Endothelial cell of umbilical vein (primary cell): ENCODE results near the gene MEGF11. TPM values are rescaled to one million over a fixed set of nuclear protein-coding genes. Genes with fewer than 3 reads are reported as not detected.

Source experiments
- BruUV-seq: library from RNA; stranded (reverse); fragments of 400-500 nt; replicated peaks from 2 replicates; lab custom pipeline; 2021; lab: Mats Ljungman, UMichigan
- CTCF ChIA-PET: fragments of 300-600, 350-600 bp; sonication (Branson Sonifier 250); formaldehyde crosslinking; loops from one replicate; lab custom pipeline; 2021; ENCODE audit warnings: antibody characterized with exemption, inconsistent platforms; lab: Charles Lee
- POLR2A ChIA-PET: fragments of 300-600, 350-600 bp; sonication (Branson Sonifier 250); formaldehyde crosslinking; loops from one replicate; lab custom pipeline; 2021; ENCODE audit warnings: antibody characterized with exemption, inconsistent platforms; lab: Charles Lee
- DNase-seq: peaks from one replicate; pipeline ENCODE4 v3.0.0-alpha.2; 2011; ENCODE audit warnings: low read depth, low spot score
- FAIRE-seq: peaks from 2 replicates; lab custom pipeline; 2011; peaks lifted over from hg19 to GRCh38; lab: Jason Lieb, UNC
- H2AFZ ChIP-seq: 2 replicates; pipeline ENCODE4 v1.6.0; 2012; ENCODE audit warnings: low read depth, low read length, control low read depth, inconsistent platforms
- H3K27ac ChIP-seq: 2 replicates; pipeline ENCODE4 v1.5.1; 2011; ENCODE audit warnings: low read depth, mild to moderate bottlenecking, control low read depth, low read length, moderate library complexity; ENCODE audit not compliant: insufficient read depth
- H3K27me3 ChIP-seq, 2 experiments: 2 replicates each; pipeline versions ENCODE4 v1.6.0 to v1.6.1; 2011; ENCODE audit warnings: low read length in 2 of 2, mixed read lengths in 1 of 2; ENCODE audit not compliant: control insufficient read depth in 2 of 2, insufficient read depth in 2 of 2
- H3K36me3 ChIP-seq, 2 experiments: 2 replicates in 1 of 2; 3 replicates in 1 of 2; pipeline ENCODE4 v1.5.1; 2011; ENCODE audit warnings: low read length in 2 of 2, mild to moderate bottlenecking in 1 of 2, moderate library complexity in 1 of 2; ENCODE audit not compliant: control insufficient read depth in 2 of 2, insufficient read depth in 2 of 2; ENCODE audit errors: extremely low read depth in 1 of 2
- H3K4me1 ChIP-seq: 3 replicates; pipeline ENCODE4 v1.5.1; 2011; ENCODE audit warnings: mild to moderate bottlenecking, low read length; ENCODE audit not compliant: control insufficient read depth, insufficient read depth; ENCODE audit errors: extremely low read depth
- H3K4me2 ChIP-seq: 2 replicates; pipeline ENCODE4 v1.6.1; 2011; ENCODE audit warnings: low read length, control low read depth, mixed read lengths; ENCODE audit not compliant: insufficient read depth
- H3K4me3 ChIP-seq, 3 experiments: fragments of 200-600 bp in 1 of 3; sonication (generic), shearing (Covaris generic) in 1 of 3; replicated peaks in 1 of 3; 2 replicates each; pipeline ENCODE4 v1.5.1; 2011 to 2016; ENCODE audit warnings: control low read depth in 3 of 3, low read length in 3 of 3, mild to moderate bottlenecking in 2 of 3, inconsistent platforms in 1 of 3, low read depth in 1 of 3, moderate library complexity in 1 of 3; ENCODE audit not compliant: insufficient read depth in 1 of 3
- H3K79me2 ChIP-seq: 2 replicates; pipeline ENCODE4 v1.6.0; 2012; ENCODE audit warnings: low read length, inconsistent platforms; ENCODE audit not compliant: control insufficient read depth, insufficient read depth
- H3K9ac ChIP-seq: replicated peaks from 2 replicates; pipeline ENCODE3; 2011; ENCODE audit warnings: low read length, control low read depth; ENCODE audit not compliant: insufficient read depth; ENCODE audit errors: extremely low read depth
- H3K9me1 ChIP-seq: replicated peaks from 3 replicates; pipeline ENCODE4 v1.6.0; 2011; ENCODE audit warnings: mild to moderate bottlenecking, low read length; ENCODE audit not compliant: control insufficient read depth, insufficient read depth; ENCODE audit errors: extremely low read depth
- H3K9me3 ChIP-seq: replicated peaks from 2 replicates; pipeline ENCODE4 v1.5.1; 2012; ENCODE audit warnings: low read length, inconsistent platforms; ENCODE audit not compliant: control insufficient read depth, insufficient read depth
- H4K20me1 ChIP-seq: replicated peaks from 2 replicates; pipeline ENCODE3; 2011; ENCODE audit warnings: mild to moderate bottlenecking, low read length; ENCODE audit not compliant: control insufficient read depth, insufficient read depth; ENCODE audit errors: extremely low read depth
- CTCF ChIP-seq, 2 donors: IDR thresholded peaks; 1 replicate in 1 of 2; 2 replicates in 1 of 2; pipeline ENCODE4 v1.5.1; 2011; ENCODE audit warnings: low read length in 2 of 2, mild to moderate bottlenecking in 2 of 2, moderate library complexity in 2 of 2, control low read depth in 1 of 2, inconsistent platforms in 1 of 2, low read depth in 1 of 2; ENCODE audit not compliant: insufficient read depth in 1 of 2; ENCODE audit errors: extremely low read depth in 1 of 2
- EZH2 ChIP-seq: IDR thresholded peaks from 2 replicates; pipeline ENCODE4 v1.6.1; 2012; ENCODE audit warnings: borderline replicate concordance, low read depth, mild to moderate bottlenecking, moderate library complexity, low read length, inconsistent platforms; ENCODE audit not compliant: severe bottlenecking
- FOS ChIP-seq: IDR thresholded peaks from 2 replicates; pipeline ENCODE4 v1.6.1; 2011; ENCODE audit warnings: mild to moderate bottlenecking, low read length, moderate library complexity, borderline replicate concordance; ENCODE audit not compliant: insufficient read depth
- JUN ChIP-seq: IDR thresholded peaks from 2 replicates; pipeline ENCODE4 v1.6.1; 2011; ENCODE audit warnings: borderline replicate concordance, low read depth; ENCODE audit not compliant: insufficient read length, insufficient read depth
- POLR2A ChIP-seq: IDR thresholded peaks from 2 replicates; pipeline ENCODE4 v1.6.1; 2012; ENCODE audit warnings: low read depth, mild to moderate bottlenecking, control low read depth, low read length
- POLR2AphosphoS5 ChIP-seq: IDR thresholded peaks from 2 replicates; pipeline ENCODE4 v1.6.1; 2012; ENCODE audit warnings: low read depth, mild to moderate bottlenecking, control low read depth, low read length, moderate library complexity; ENCODE audit not compliant: insufficient read depth
- dilution Hi-C: fragments of 300-500 bp; cut with MboI; formaldehyde crosslinking; loops from one replicate; pipeline ENCODE4 v1.15.0; 2019; ENCODE audit warnings: low sequenced_read_pairs; ENCODE audit not compliant: extremely low pct_ligation_motif_present
- intact Hi-C: fragments of 100-400 bp; cut with micrococcal nuclease; formaldehyde crosslinking; loops from one replicate; pipeline ENCODE4 v1.10.0; 2022
- polyA plus RNA-seq, 4 experiments: library from polyadenylated mRNA; depleted of rRNA in 3 of 4; stranded (reverse) in 3 of 4; unstranded in 1 of 4; fragments of >200 nt; gene quantifications; 2 replicates each; pipeline versions ENCODE4 v1.2.1 to v1.2.3, GENCODE V29; 2011 to 2012; ENCODE audit warnings: missing spikeins in 1 of 4
- total RNA-seq: library from RNA; stranded (reverse); gene quantifications from 2 replicates; pipeline ENCODE4 v1.2.3, GENCODE V29; 2021

The MEGF11 gene
- total and polyA plus RNA-seq, 2 donors (not counting 3 experiments of a cell fraction or from before 2014, with no cell fraction given), result not detected

DNA sequence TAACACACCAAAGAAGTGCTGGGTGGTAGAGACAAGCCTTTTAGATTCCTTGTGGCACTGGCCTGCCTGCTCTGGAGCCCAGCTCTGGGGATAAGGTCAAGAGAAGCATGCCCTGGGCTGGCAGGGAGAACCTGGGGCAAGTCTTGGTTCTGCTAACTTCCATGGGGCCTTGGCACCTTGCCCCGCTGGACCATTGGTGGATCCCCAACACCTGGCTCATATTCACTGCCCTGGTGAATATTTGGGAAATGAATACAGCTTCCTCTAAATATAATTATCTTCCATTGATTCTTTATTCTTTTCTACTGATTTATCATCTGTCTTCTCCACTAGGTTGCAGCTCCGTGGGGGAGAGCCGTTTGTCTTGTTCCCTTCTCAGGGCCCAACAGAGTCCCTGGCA is 294.7 kb downstream of the MEGF11 start:
- Histone ChIP-seq H3K9ac (no peak overlapping the region), H3K79me2 (no peaks in the 10 kb centered on the region), H3K9me3 (no peaks in the 10 kb centered on the region), H3K9me1 (no peaks in the 10 kb centered on the region), H3K36me3 (no peaks in the 10 kb centered on the region), H3K27me3 (peaks cover 19 to 21% of the 10 kb centered on the region in 2 experiments), H3K4me3 (no peak overlapping the region), H3K27ac (no peak overlapping the region), H2AFZ (no peak overlapping the region), H3K4me1 (no peaks in the 10 kb centered on the region), H4K20me1 (no peaks in the 10 kb centered on the region), H3K4me2 (no peak overlapping the region)
- DNase-seq (no peak), FAIRE-seq (no peak)
- ChIA-PET POLR2A (no interaction called here), CTCF (interaction anchor here (0.6 to 0.8 kb wide), 2 partner anchors 9 to 246 kb away, joined by 3 to 5 read pairs; no protein-coding TSS in a partner anchor)
- dilution Hi-C loops (no loop called here), intact Hi-C loops (no loop called here)
- BruUV-seq, result no TSS peak
- no peak for TF ChIP-seq POLR2AphosphoS5
- TF ChIP-seq EZH2, result no peak
- TF ChIP-seq CTCF (IDR thresholded peaks at IDR 0.05; ENCODE audit: extremely low read depth in 1 of 2, insufficient read depth in 1 of 2, low read depth in 1 of 2, low read length in 2 of 2), result no peak
- TF ChIP-seq POLR2A, result no peak
- no peak for TF ChIP-seq FOS

- H3K9me3 ChIP-seq, result no peaks in the 10 kb centered on the region
- no peak overlapping the region for H3K9ac ChIP-seq
- no peaks in the 10 kb centered on the region for H3K9me1 ChIP-seq
- DNase-seq (no peak), FAIRE-seq (no peak)
- H3K4me1 ChIP-seq, result no peaks in the 10 kb centered on the region
- POLR2A ChIA-PET, result no interaction called here
- H3K4me3 ChIP-seq, result no peak overlapping the region
- no peaks in the 10 kb centered on the region for H3K79me2 ChIP-seq
- no TSS peak for BruUV-seq
- no peaks in the 10 kb centered on the region for H3K36me3 ChIP-seq
- intact Hi-C loops, result no loop called here
- dilution Hi-C loops, result no loop called here
- TF ChIP-seq EZH2 (no peak), POLR2A (no peak), JUN (no peak)
- H3K27me3 ChIP-seq, result peaks cover 17 to 21% of the 10 kb centered on the region in 2 experiments
- H4K20me1 ChIP-seq, result no peaks in the 10 kb centered on the region
- no peak overlapping the region for H3K27ac ChIP-seq
- no peak overlapping the region for H3K4me2 ChIP-seq
- H2AFZ ChIP-seq, result no peak overlapping the region
- CTCF ChIA-PET, result no interaction called here
These were observed 296.1 kb downstream of the MEGF11 start for GRCh38 chr15:65957451-65957850.
